Activated CD4-positive, alpha-beta memory T cell treated with anti-CD3 and anti-CD28 coated beads, Interleukin-2, amount 10 ng/mL, durations not matched to agents 7 days and 5 days (primary cell): ENCODE results near the gene IKZF1. TPM values are rescaled to one million over a fixed set of nuclear protein-coding genes. Genes with fewer than 3 reads are reported as not detected.
A peak's percentile ranks its signal among the peaks of the same experiment; 100 is the strongest.

Experiments
- CTCF ChIA-PET: fragments of 350-600 bp; sonication (Branson Sonifier 250); formaldehyde crosslinking; loops from one replicate; lab custom pipeline; 2021; ENCODE audit warnings: antibody characterized with exemption, inconsistent platforms; lab: Charles Lee
- POLR2A ChIA-PET: fragments of 350-600 bp; sonication (Branson Sonifier 250); formaldehyde crosslinking; loops from one replicate; lab custom pipeline; 2021; ENCODE audit warnings: antibody characterized with exemption; lab: Charles Lee
- DNase-seq: peaks from one replicate; pipeline ENCODE4 v3.0.0-alpha.2; 2020
- H3K27ac Mint-ChIP-seq: one replicate; pipeline ENCODE4 v1.8.0; 2021; ENCODE audit warnings: mild to moderate bottlenecking, mixed read lengths
- H3K27me3 Mint-ChIP-seq: one replicate; pipeline ENCODE4 v1.8.0; 2021; ENCODE audit warnings: mixed read lengths
- H3K36me3 Mint-ChIP-seq: one replicate; pipeline ENCODE4 v1.8.0; 2021; ENCODE audit warnings: low read depth, mixed read lengths
- H3K4me1 Mint-ChIP-seq: one replicate; pipeline ENCODE4 v1.8.0; 2021; ENCODE audit warnings: mixed read lengths
- H3K4me3 Mint-ChIP-seq: one replicate; pipeline ENCODE4 v1.8.0; 2021; ENCODE audit warnings: mild to moderate bottlenecking, mixed read lengths
- H3K9me3 Mint-ChIP-seq: one replicate; pipeline ENCODE4 v1.8.0; 2021; ENCODE audit warnings: mixed read lengths
- total RNA-seq, 2 experiments: library from RNA; stranded (reverse); gene quantifications; one replicate each; pipeline ENCODE4 v1.2.3, GENCODE V29; 2021

Gene IKZF1
- total RNA-seq, 2 experiments from 2014 or later = 383 to 404 TPM

GRCh38 chr7:50393547-50394252 is 89.2 kb downstream of the IKZF1 start:
- peaks cover 94% of the 10 kb centered on the region for H3K4me1 Mint-ChIP-seq

GRCh38 chr7:50394315-50394714 is 89.8 kb downstream of the IKZF1 start:
- H3K4me1 Mint-ChIP-seq = peaks cover 88% of the 10 kb centered on the region
- no peak for DNase-seq
- CTCF ChIA-PET = interaction anchor here (0.8 to 1.3 kb wide), 3 partner anchors 22 to 188 kb away, joined by 3 read pairs; no protein-coding TSS in a partner anchor

More at GRCh38 chr7:50393547-50394252, 89.2 kb downstream of the IKZF1 start:
- POLR2A ChIA-PET = interaction anchor here (0.9 to 4.3 kb wide), 22 partner anchors 12 to 188 kb away, joined by 3 to 22 read pairs (median 4); partner anchors contain the start of gene FIGNL1
- peak; percentile 79 for DNase-seq
- Mint-ChIP-seq H3K36me3 (peaks cover 90% of the 10 kb centered on the region), H3K27me3 (no peaks in the 10 kb centered on the region), H3K9me3 (no peaks in the 10 kb centered on the region), H3K27ac (peak overlapping the region; percentile 95), H3K4me3 (peak overlapping the region; percentile 63)
- CTCF ChIA-PET = interaction anchor here (0.8 to 1.3 kb wide), 3 partner anchors 23 to 188 kb away, joined by 3 read pairs; no protein-coding TSS in a partner anchor

DNA sequence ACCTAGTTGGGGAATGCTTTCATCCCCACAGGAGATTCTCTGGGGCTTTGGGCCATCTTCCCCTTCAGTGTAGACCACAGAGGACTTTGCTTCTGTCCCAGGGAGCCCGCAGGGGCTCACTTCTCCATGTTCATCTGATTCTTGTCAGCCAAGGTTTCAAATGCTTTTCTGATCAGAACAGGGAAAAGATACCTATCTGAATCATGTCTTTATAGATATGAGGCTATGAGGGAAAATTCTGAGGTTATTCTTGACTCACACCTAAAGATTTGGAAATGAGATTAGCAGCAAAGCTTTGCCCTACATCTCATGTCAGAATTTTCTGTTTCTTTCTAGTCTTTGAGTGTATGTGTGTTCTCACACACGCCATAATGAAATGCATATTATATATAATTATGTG is 92.3 kb downstream of the IKZF1 start:
- DNase-seq = no peak
- H3K27ac Mint-ChIP-seq = peak overlapping the region; percentile 90
- CTCF ChIA-PET = interaction anchor here (2.1 to 3.2 kb wide), 2 partner anchors 21 to 28 kb away, joined by 7 to 13 read pairs; no protein-coding TSS in a partner anchor
- POLR2A ChIA-PET = interaction anchor here (0.7 to 1.5 kb wide), 5 partner anchors 23 to 192 kb away, joined by 3 to 5 read pairs (median 4); partner anchors contain the start of gene FIGNL1
- H3K4me1 Mint-ChIP-seq = peaks cover 78% of the 10 kb centered on the region
- no peaks in the 10 kb centered on the region for H3K9me3 Mint-ChIP-seq
- peaks cover 89% of the 10 kb centered on the region for H3K36me3 Mint-ChIP-seq
- H3K4me3 Mint-ChIP-seq = peak overlapping the region; percentile 62
- no peaks in the 10 kb centered on the region for H3K27me3 Mint-ChIP-seq

More at GRCh38 chr7:50394315-50394714, 89.8 kb downstream of the IKZF1 start:
- no peaks in the 10 kb centered on the region for H3K9me3 Mint-ChIP-seq
- H3K27me3 Mint-ChIP-seq = no peaks in the 10 kb centered on the region
- H3K4me3 Mint-ChIP-seq = peak overlapping the region; percentile 63
- H3K27ac Mint-ChIP-seq = peak overlapping the region; percentile 95
- H3K36me3 Mint-ChIP-seq = peaks cover 88% of the 10 kb centered on the region
- POLR2A ChIA-PET = interaction anchor here (0.9 to 4.3 kb wide), 19 partner anchors 13 to 189 kb away, joined by 3 to 22 read pairs (median 5); no protein-coding TSS in a partner anchor

DNA sequence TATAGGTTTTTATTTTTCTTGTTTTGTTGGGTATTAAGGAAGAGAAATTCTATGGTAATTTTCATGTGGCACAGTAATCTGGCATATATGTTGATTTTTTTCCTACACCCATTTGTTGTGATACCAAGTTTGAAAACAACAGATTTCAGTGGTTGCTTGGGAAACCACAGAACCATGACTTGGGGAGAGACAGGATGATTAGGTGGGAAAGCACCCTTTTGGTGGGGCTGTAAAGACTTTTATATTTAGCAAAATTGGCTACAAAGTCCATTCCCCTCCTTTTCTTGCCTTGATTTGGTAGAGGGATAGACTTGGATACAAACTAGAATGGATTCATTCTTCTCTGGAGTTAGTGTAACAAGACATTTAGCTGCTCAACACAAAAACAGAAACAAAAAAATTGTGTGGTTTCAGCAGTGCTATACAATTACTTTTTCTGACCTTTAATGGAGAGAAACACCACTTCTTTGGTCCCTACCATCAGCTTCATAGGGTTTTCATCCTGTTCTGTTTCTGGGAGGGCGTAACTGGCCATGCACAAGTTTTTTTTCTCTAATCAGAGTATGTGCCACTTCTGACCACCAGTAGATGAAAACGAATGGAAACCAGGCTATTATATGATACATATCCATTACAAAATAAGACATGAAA is 92.9 kb downstream of the IKZF1 start:
- DNase-seq = peak; percentile 47
- H3K9me3 Mint-ChIP-seq = no peaks in the 10 kb centered on the region
- H3K27ac Mint-ChIP-seq = peak overlapping the region; percentile 90
- H3K27me3 Mint-ChIP-seq = no peaks in the 10 kb centered on the region
- peak overlapping the region; percentile 10 for H3K4me3 Mint-ChIP-seq
- CTCF ChIA-PET = interaction anchor here (1.0 to 3.2 kb wide), 3 partner anchors 21 to 82 kb away, joined by 3 to 13 read pairs (median 7); no protein-coding TSS in a partner anchor
- peaks cover 89% of the 10 kb centered on the region for H3K36me3 Mint-ChIP-seq
- POLR2A ChIA-PET = interaction anchor here (0.7 to 1.8 kb wide), 8 partner anchors 17 to 192 kb away, joined by 3 to 5 read pairs (median 4); partner anchors contain the start of gene FIGNL1
- H3K4me1 Mint-ChIP-seq = peaks cover 78% of the 10 kb centered on the region

DNA sequence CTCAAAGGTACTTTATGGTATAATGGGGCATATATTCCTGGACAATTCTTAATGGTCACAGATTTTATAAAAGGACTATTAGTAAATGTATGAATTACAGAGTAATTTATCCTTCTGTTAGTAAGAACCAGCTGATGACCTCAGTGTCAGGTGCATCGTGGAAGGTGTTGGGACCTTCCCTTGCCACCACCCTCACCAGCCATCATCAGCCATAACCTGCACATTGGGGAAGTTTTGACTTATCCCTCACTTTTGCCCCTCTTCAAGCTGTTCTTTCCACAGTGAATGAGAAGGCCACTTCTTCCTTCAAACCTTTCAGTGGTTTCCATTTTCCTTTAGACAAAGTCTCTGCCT is 93.4 kb downstream of the IKZF1 start:
- peak overlapping the region; percentile 17 for H3K4me3 Mint-ChIP-seq
- ChIA-PET POLR2A (interaction anchor here (0.9 to 1.8 kb wide), 4 partner anchors 17 to 26 kb away, joined by 3 to 5 read pairs (median 4); no protein-coding TSS in a partner anchor), CTCF (interaction anchor here (1.0 to 3.2 kb wide), 3 partner anchors 20 to 82 kb away, joined by 3 to 13 read pairs (median 7); no protein-coding TSS in a partner anchor)
- no peaks in the 10 kb centered on the region for H3K9me3 Mint-ChIP-seq
- no peak for DNase-seq
- peaks cover 89% of the 10 kb centered on the region for H3K36me3 Mint-ChIP-seq
- H3K4me1 Mint-ChIP-seq = peaks cover 78% of the 10 kb centered on the region
- H3K27ac Mint-ChIP-seq = peak overlapping the region; percentile 90
- H3K27me3 Mint-ChIP-seq = no peaks in the 10 kb centered on the region

DNA sequence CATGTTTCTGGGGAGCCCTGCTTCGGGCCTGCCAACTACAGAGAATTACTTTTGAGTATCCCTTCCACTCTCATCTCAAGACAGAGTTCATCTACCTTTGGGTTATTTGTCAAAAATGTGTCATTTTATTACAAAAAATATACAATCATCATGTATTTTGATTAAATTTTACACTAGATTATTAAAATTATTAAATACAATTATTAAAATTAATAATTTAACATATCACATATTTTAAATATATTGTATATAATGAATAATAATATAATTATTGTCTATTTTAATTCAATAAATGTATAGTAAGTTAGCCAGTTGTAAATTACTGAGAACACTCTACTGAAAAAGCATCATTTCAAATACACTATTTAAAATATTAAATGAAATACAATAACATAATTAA is 94.7 kb downstream of the IKZF1 start:
- Mint-ChIP-seq H3K36me3 (peaks cover 89% of the 10 kb centered on the region), H3K27me3 (no peaks in the 10 kb centered on the region), H3K4me3 (no peak overlapping the region), H3K4me1 (peaks cover 75% of the 10 kb centered on the region), H3K27ac (no peak overlapping the region), H3K9me3 (no peaks in the 10 kb centered on the region)
- ChIA-PET CTCF (interaction anchor here (2.1 to 3.2 kb wide), 2 partner anchors 19 to 30 kb away, joined by 7 to 13 read pairs; no protein-coding TSS in a partner anchor), POLR2A (interaction anchor here (1.1 to 1.8 kb wide), 2 partner anchors 10 to 28 kb away, joined by 3 to 5 read pairs; no protein-coding TSS in a partner anchor)
- DNase-seq = no peak

DNA sequence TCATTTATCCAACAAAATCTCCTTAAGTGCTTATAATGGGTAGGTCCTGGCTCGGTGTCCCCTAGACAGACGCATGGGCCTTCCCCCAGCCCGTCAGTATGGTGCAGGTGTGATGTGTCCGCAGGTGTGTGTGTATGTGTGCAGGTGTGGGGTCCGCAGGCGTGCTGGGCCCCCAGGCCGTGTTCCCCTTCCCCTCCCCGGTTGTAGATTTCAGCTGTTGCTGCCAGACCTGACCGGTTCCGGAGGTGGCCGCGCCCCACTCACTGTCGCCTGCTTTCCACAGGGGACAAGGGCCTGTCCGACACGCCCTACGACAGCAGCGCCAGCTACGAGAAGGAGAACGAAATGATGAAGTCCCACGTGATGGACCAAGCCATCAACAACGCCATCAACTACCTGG is 95.1 kb downstream of the IKZF1 start:
- Mint-ChIP-seq H3K36me3 (peaks cover 89% of the 10 kb centered on the region), H3K4me1 (peaks cover 74% of the 10 kb centered on the region), H3K9me3 (no peaks in the 10 kb centered on the region), H3K27ac (no peak overlapping the region), H3K27me3 (no peaks in the 10 kb centered on the region), H3K4me3 (no peak overlapping the region)
- DNase-seq = no peak
- ChIA-PET CTCF (interaction anchor here (3.2 kb wide), 1 partner anchor 19 kb away, joined by 13 read pairs; no protein-coding TSS in a partner anchor), POLR2A (interaction anchor here (1.1 kb wide), 1 partner anchor 10 kb away, joined by 3 read pairs; no protein-coding TSS in a partner anchor)

DNA sequence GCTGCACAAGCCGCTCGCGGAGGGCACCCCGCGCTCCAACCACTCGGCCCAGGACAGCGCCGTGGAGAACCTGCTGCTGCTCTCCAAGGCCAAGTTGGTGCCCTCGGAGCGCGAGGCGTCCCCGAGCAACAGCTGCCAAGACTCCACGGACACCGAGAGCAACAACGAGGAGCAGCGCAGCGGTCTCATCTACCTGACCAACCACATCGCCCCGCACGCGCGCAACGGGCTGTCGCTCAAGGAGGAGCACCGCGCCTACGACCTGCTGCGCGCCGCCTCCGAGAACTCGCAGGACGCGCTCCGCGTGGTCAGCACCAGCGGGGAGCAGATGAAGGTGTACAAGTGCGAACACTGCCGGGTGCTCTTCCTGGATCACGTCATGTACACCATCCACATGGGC is 95.6 kb downstream of the IKZF1 start:
- CTCF ChIA-PET = interaction anchor here (3.2 kb wide), 1 partner anchor 18 kb away, joined by 13 read pairs; no protein-coding TSS in a partner anchor
- no peaks in the 10 kb centered on the region for H3K27me3 Mint-ChIP-seq
- POLR2A ChIA-PET = no interaction called here
- H3K36me3 Mint-ChIP-seq = peaks cover 89% of the 10 kb centered on the region
- no peak overlapping the region for H3K4me3 Mint-ChIP-seq
- H3K27ac Mint-ChIP-seq = no peak overlapping the region
- peaks cover 74% of the 10 kb centered on the region for H3K4me1 Mint-ChIP-seq
- DNase-seq = no peak
- no peaks in the 10 kb centered on the region for H3K9me3 Mint-ChIP-seq

- no peaks in the 10 kb centered on the region for H3K9me3 Mint-ChIP-seq
- DNase-seq = no peak
- CTCF ChIA-PET = interaction anchor here (0.6 kb wide), 2 partner anchors 14 to 321 kb away, joined by 3 read pairs; no protein-coding TSS in a partner anchor
- H3K36me3 Mint-ChIP-seq = peaks cover 68% of the 10 kb centered on the region
- H3K4me3 Mint-ChIP-seq = no peak overlapping the region
- no peak overlapping the region for H3K27ac Mint-ChIP-seq
- H3K4me1 Mint-ChIP-seq = peaks cover 61% of the 10 kb centered on the region
- POLR2A ChIA-PET = no interaction called here
- H3K27me3 Mint-ChIP-seq = no peaks in the 10 kb centered on the region
Observed at GRCh38 chr7:50404392-50404791, 99.9 kb downstream of the IKZF1 start.

DNA sequence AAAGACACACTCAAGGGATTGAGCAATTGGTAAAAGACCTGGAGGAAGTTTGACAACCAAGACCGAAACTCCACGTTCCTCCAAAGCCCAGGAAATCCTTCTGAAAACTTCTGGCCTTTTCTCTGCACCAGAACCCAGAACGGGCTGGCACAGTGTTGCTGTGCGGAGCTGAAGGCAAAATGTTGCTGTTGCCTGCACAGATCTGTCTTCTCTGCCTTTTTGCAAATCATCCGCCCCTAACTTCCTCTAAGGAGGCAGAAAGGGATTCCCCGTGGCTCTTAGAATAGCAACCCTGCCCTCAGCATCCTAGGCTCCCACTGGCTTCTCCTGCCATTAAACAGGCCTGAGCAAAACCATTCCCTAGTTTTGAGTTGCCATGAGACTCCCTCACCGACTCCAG is 100.7 kb downstream of the IKZF1 start:
- no peak for DNase-seq
- Mint-ChIP-seq H3K9me3 (no peaks in the 10 kb centered on the region), H3K27me3 (no peaks in the 10 kb centered on the region), H3K27ac (peak overlapping the region; percentile 22), H3K4me3 (no peak overlapping the region), H3K4me1 (peaks cover 65% of the 10 kb centered on the region), H3K36me3 (peaks cover 60% of the 10 kb centered on the region)
- CTCF ChIA-PET = interaction anchor here (0.6 to 1.6 kb wide), 3 partner anchors 11 to 13 kb away, joined by 3 to 5 read pairs (median 3); no protein-coding TSS in a partner anchor
- POLR2A ChIA-PET = no interaction called here

DNA sequence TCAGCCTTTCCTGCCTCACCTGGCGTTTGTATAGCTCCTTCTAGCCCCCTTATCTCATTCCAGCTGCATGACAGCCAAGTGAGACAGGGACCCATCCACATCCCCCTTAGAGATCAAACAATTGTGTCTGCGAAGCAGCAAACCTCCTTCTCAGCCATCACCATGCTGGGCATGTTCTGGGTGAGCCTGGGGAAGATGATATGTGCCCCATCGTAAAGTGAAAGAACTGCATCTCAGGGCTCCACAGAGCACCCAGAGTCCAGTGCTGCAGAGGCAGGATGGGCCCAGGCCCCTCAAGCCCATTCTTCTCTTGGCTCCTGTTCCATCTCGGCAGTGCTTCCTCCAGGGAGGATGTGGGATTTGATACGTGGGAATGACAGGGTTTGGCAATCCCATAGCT is 102.4 kb downstream of the IKZF1 start:
- peaks cover 43% of the 10 kb centered on the region for H3K36me3 Mint-ChIP-seq
- DNase-seq = no peak
- no peak overlapping the region for H3K27ac Mint-ChIP-seq
- ChIA-PET CTCF (interaction anchor here (1.6 kb wide), 1 partner anchor 11 kb away, joined by 5 read pairs; no protein-coding TSS in a partner anchor), POLR2A (interaction anchor here (0.8 to 1.9 kb wide), 6 partner anchors 11 to 98 kb away, joined by 3 to 6 read pairs (median 4); partner anchors contain the start of gene FIGNL1)
- no peaks in the 10 kb centered on the region for H3K27me3 Mint-ChIP-seq
- no peaks in the 10 kb centered on the region for H3K9me3 Mint-ChIP-seq
- H3K4me1 Mint-ChIP-seq = peaks cover 53% of the 10 kb centered on the region
- no peak overlapping the region for H3K4me3 Mint-ChIP-seq
